Bronchial epithelial cell (primary cell): ENCODE measurements around the gene SLC35F5. TPM values are rescaled to one million over a fixed set of nuclear protein-coding genes. Genes with fewer than 3 reads are reported as not detected.

Experiments
- DNase-seq: peaks from one replicate; pipeline ENCODE4 v3.0.0-alpha.2; 2010; ENCODE audit warnings: low read depth
- FAIRE-seq: peaks from 2 replicates; lab custom pipeline; 2011; peaks lifted over from hg19 to GRCh38; lab: Jason Lieb, UNC
- H3K27me3 ChIP-seq: 2 replicates; pipeline ENCODE4 v1.5.1; 2011; ENCODE audit warnings: low read length; ENCODE audit not compliant: control insufficient read depth, insufficient read depth
- H3K36me3 ChIP-seq: 2 replicates; pipeline ENCODE4 v1.5.1; 2011; ENCODE audit warnings: low read length; ENCODE audit not compliant: control insufficient read depth, insufficient read depth
- H3K4me3 ChIP-seq: 2 replicates; pipeline ENCODE4 v1.5.1; 2011; ENCODE audit warnings: mild to moderate bottlenecking, low read depth, low read length, control low read depth
- CTCF ChIP-seq: IDR thresholded peaks from 2 replicates; pipeline ENCODE4 v1.5.1; 2011; ENCODE audit warnings: mild to moderate bottlenecking, moderate library complexity, low read length, control low read depth, inconsistent platforms; ENCODE audit not compliant: insufficient read depth, severe bottlenecking
- total RNA-seq: library from RNA; depleted of rRNA; stranded (reverse); fragments of >200 nt; gene quantifications from 2 replicates; pipeline ENCODE4 v1.2.1, GENCODE V29; 2014

SLC35F5 gene
- total RNA-seq, 1 donor from 2014 or later, result 112 TPM

DNA sequence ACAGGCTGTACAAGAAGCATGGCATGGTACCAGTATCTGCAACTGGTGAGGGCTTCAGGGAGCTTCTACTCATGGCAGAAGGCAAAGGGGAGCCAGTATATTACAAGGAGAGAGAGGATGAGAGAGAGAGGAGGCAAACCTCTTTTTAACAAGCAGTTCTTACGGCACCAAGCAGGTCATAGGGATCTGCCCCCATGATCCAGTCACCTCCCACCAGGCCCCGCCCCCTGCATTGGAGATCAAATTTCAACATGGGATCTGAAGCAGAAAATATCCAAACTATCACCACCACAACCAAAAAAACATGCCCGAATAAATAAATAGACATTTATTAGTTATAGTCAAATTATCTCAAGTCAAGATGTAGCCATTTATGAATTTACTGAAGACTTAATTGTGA lies 14.5 kb upstream of the SLC35F5 start:
- Histone ChIP-seq H3K36me3 (no peaks in the 10 kb centered on the region), H3K4me3 (no peak overlapping the region), H3K27me3 (no peaks in the 10 kb centered on the region)
- DNase-seq (no peak), FAIRE-seq (no peak)
- no peak for TF ChIP-seq CTCF

GRCh38 chr2:113769555-113769954 lies 13.1 kb upstream of the SLC35F5 start:
- DNase-seq (no peak), FAIRE-seq (no peak)
- Histone ChIP-seq H3K27me3 (no peaks in the 10 kb centered on the region), H3K4me3 (no peak overlapping the region), H3K36me3 (no peaks in the 10 kb centered on the region)
- no peak for TF ChIP-seq CTCF

DNA sequence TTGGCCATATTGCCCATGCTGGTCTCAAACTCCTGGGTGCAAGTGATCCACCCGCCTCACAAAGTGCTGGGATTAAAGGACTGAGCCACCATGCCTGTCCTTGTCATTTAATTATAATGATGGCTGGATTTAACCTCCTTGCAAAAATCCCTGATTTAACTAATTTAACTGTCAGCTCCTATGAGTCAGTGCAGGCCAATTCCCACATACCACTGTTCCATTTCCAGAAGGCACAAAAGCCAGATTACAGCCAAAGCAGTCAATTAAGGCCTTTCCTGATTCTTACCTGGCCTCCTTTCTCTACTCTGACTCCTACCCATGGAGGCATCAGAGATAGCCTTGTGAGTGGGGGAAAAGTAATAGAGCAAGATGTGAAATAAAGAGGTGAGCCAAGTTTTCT lies 12.3 kb upstream of the SLC35F5 start:
- Histone ChIP-seq H3K36me3 (no peaks in the 10 kb centered on the region), H3K4me3 (no peak overlapping the region), H3K27me3 (no peaks in the 10 kb centered on the region)
- DNase-seq (no peak), FAIRE-seq (no peak)
- no peak for TF ChIP-seq CTCF

GRCh38 chr2:113767811-113768460 lies 11.5 kb upstream of the SLC35F5 start:
- no peak overlapping the region for H3K4me3 ChIP-seq
- no peak for TF ChIP-seq CTCF
- FAIRE-seq, result no peak
- no peak for DNase-seq
- H3K36me3 ChIP-seq, result no peaks in the 10 kb centered on the region
- H3K27me3 ChIP-seq, result no peaks in the 10 kb centered on the region

GRCh38 chr2:113765276-113765675 lies 8.8 kb upstream of the SLC35F5 start:
- Histone ChIP-seq H3K36me3 (no peaks in the 10 kb centered on the region), H3K4me3 (no peak overlapping the region), H3K27me3 (no peaks in the 10 kb centered on the region)
- no peak for TF ChIP-seq CTCF
- no peak for DNase-seq
- FAIRE-seq, result no peak
